PFSK-1 (cell line): Measurements from ENCODE around the gene HPN.

Experiments used
- FOXP2 ChIP-seq: optimal IDR thresholded peaks from 2 replicates; pipeline ENCODE3; 2011; ENCODE audit warnings: borderline replicate concordance, control low read depth, inconsistent platforms; ENCODE audit not compliant: insufficient read depth; ENCODE audit errors: extremely low read length, extremely low read depth
- POLR2AphosphoS5 ChIP-seq: IDR thresholded peaks from 2 replicates; pipeline ENCODE4 v1.6.1; 2012; ENCODE audit warnings: low read depth, mild to moderate bottlenecking, control low read depth, low read length, moderate library complexity
- REST ChIP-seq, 2 experiments: IDR thresholded peaks; 2 replicates each; pipeline versions ENCODE4 v1.6.1 to v1.8.0; 2011 to 2012; ENCODE audit warnings: low read depth in 2 of 2, low read length in 2 of 2, control low read depth in 1 of 2, inconsistent platforms in 1 of 2, mild to moderate bottlenecking in 1 of 2, moderate library complexity in 1 of 2; ENCODE audit not compliant: insufficient read depth in 1 of 2
- SIN3A ChIP-seq: IDR thresholded peaks from 2 replicates; pipeline ENCODE4 v1.6.1; 2012; ENCODE audit warnings: mild to moderate bottlenecking, low read length, moderate library complexity, borderline replicate concordance; ENCODE audit not compliant: insufficient read depth
- TAF1 ChIP-seq: IDR thresholded peaks from 2 replicates; pipeline ENCODE4 v1.6.1; 2012; ENCODE audit warnings: low read length, control low read depth, borderline replicate concordance; ENCODE audit not compliant: insufficient read depth

Gene HPN

GRCh38 chr19:35032356-35032865 is 9.1 kb upstream of the HPN start:
- TF ChIP-seq TAF1: no peak
- no peak for TF ChIP-seq FOXP2
- TF ChIP-seq SIN3A: no peak
- no peak for TF ChIP-seq REST (IDR thresholded peaks at IDR 0.05; ENCODE audit: insufficient read depth in 1 of 2, low read depth in 2 of 2, low read length in 2 of 2)
- TF ChIP-seq POLR2AphosphoS5: no peak

- no peak for TF ChIP-seq REST (IDR thresholded peaks at IDR 0.05; ENCODE audit: insufficient read depth in 1 of 2, low read depth in 2 of 2, low read length in 2 of 2)
- TF ChIP-seq TAF1: no peak
- no peak for TF ChIP-seq FOXP2
- TF ChIP-seq SIN3A: no peak
- no peak for TF ChIP-seq POLR2AphosphoS5
Measured at GRCh38 chr19:35033067-35034004, 8.2 kb upstream of the HPN start.

GRCh38 chr19:35034005-35034502 is 7.5 kb upstream of the HPN start:
- TF ChIP-seq SIN3A: no peak
- TF ChIP-seq FOXP2: no peak
- no peak for TF ChIP-seq REST (IDR thresholded peaks at IDR 0.05; ENCODE audit: insufficient read depth in 1 of 2, low read depth in 2 of 2, low read length in 2 of 2)
- TF ChIP-seq POLR2AphosphoS5: no peak
- TF ChIP-seq TAF1: no peak

- TF ChIP-seq FOXP2 (no peak), SIN3A (no peak)
Measured at GRCh38 chr19:35034588-35035382, 6.7 kb upstream of the HPN start.

GRCh38 chr19:35037716-35038622 is 3.6 kb upstream of the HPN start:
- no peak for TF ChIP-seq SIN3A
